Heart left ventricle (tissue), 16 donors: Measurements from ENCODE around the gene KXD1. TPM values are rescaled to one million over a fixed set of nuclear protein-coding genes. Genes with fewer than 3 reads are reported as not detected.
A peak's percentile ranks its signal among the peaks of the same experiment; 100 is the strongest.

ENCODE experiments used
- ATAC-seq, 4 donors: fragments of 200-7000 bp; cut with Tn5 transposase; one replicate each; pipeline ENCODE4 v1.9.1; 2020 to 2022; ENCODE audit warnings: moderate library complexity in 4 of 4, mild to moderate bottlenecking in 3 of 4, moderate number of reproducible peaks in 1 of 4
- DNase-seq, 5 donors: peaks; one replicate each; pipeline ENCODE4 v3.0.0-alpha.2; 2020
- H3K27ac ChIP-seq, 12 donors: fragments of 200-600 bp; sonication (generic) in 4 of 12; one replicate each; pipeline versions ENCODE4 v1.5.0 to v1.8.0; 2016 to 2022; ENCODE audit warnings: mild to moderate bottlenecking in 2 of 12
- H3K27me3 ChIP-seq, 9 donors: fragments of 200-600 bp; sonication (generic) in 2 of 9; one replicate each; pipeline versions ENCODE4 v1.5.1 to v1.8.0; 2016 to 2022; ENCODE audit warnings: mild to moderate bottlenecking in 3 of 9
- H3K36me3 ChIP-seq, 9 donors: fragments of 200-600 bp; sonication (generic) in 2 of 9; one replicate each; pipeline versions ENCODE4 v1.5.0 to v1.8.0; 2018 to 2022; ENCODE audit warnings: mild to moderate bottlenecking in 2 of 9
- H3K4me1 ChIP-seq, 12 donors: fragments of 200-600 bp; sonication (generic) in 4 of 12; one replicate each; pipeline versions ENCODE4 v1.5.0 to v1.8.0; 2016 to 2022; ENCODE audit warnings: mild to moderate bottlenecking in 3 of 12
- H3K4me3 ChIP-seq, 12 donors: fragments of 200-600 bp; sonication (generic) in 4 of 12; one replicate each; pipeline versions ENCODE4 v1.5.0 to v1.8.0; 2017 to 2022; ENCODE audit warnings: mild to moderate bottlenecking in 9 of 12, moderate library complexity in 4 of 12
- H3K9me3 ChIP-seq, 12 donors: fragments of 200-600 bp; sonication (generic) in 4 of 12; one replicate each; pipeline versions ENCODE4 v1.5.0 to v1.8.0; 2016 to 2022; ENCODE audit warnings: mild to moderate bottlenecking in 1 of 12
- POLR2A ChIP-seq, 2 donors: fragments of 450-650 bp; IDR thresholded peaks; one replicate each; pipeline ENCODE4 v1.6.1; 2017; ENCODE audit warnings: antibody characterized with exemption in 2 of 2, mild to moderate bottlenecking in 2 of 2, moderate library complexity in 2 of 2
- WGBS, 4 donors: extraction: QIAGEN DNeasy Blood & Tissue Kit in 2 of 4; methylation state at CpG; one replicate each; pipeline versions ENCODE4 v1.1.5 to v1.1.7; 2013 to 2018; 5-methylcytosine and 5-hydroxymethylcytosine counted together
- intact Hi-C, 10 donors: fragments of 100-400 bp; cut with DNase I; formaldehyde crosslinking; loops; one replicate each; pipeline versions ENCODE4 v1.11.1 to v1.14.2; 2022
- polyA plus RNA-seq, 2 donors: library from polyadenylated mRNA; stranded (reverse); fragments of 200-250 nt; gene quantifications; one replicate each; pipeline ENCODE4 v1.2.3, GENCODE V29; 2013
- total RNA-seq, 9 donors: library from RNA; depleted of rRNA in 2 of 9; stranded (reverse); fragments of >200 nt in 2 of 9; fragmentation: NEBNext Ultra II Directional in 3 of 9; extraction: Animal tissue kit (Norgen Biotek cat#: 25700) in 3 of 9; gene quantifications; one replicate each; pipeline versions ENCODE4 v1.1.0 to v1.2.4, GENCODE V29; 2016 to 2023
- TF ChIP-seq, protein P1 (sequence below), 12 donors: fragments of 200-600 bp; sonication (generic) in 4 of 12; IDR thresholded peaks; one replicate each; pipeline versions ENCODE4 v1.5.0 to v1.8.0; 2018 to 2022; ENCODE audit warnings: antibody characterized with exemption in 12 of 12, mild to moderate bottlenecking in 5 of 12
- donor health status: ischemic (EF 13 %, LVEDD 7.1; RV severe dilation, severe dysfunction).
- donor health status: healthy with polysubstance abuse.
- donor health status: DM: no; HTN: yes; CAD: no.
- donor health status: DM: no; HTN: no; CAD: no.
- donor health status: ischemic (EF 25% LVEDD 6.9; RV normal size, moderate dysfunction).
- donor health status: ischemic (EF 25% LVEDD 5.7; RV mildly dilated, moderate dysfunction).
- donor health status: healthy.
- donor health status: DM: yes; HTN: yes; CAD: no.
- donor health status: ischemic (EF 35%, LVEDD 5.7; RV mildly dilated, moderate dysfunction).
- donor health status: nonischemic (EF 11% LVEDD 7.7; RV severe dilation, severe dysfunction).
- donor health status: DM: yes; HTN: yes; CAD: no.
- donor health status: PGD.
- donor health status: ischemic (EF 29% LVEDD 5.4; RV normal size, mild dysfunction).
- donor health status: nonischemic (EF 23%, LVEDD 6.1; RV moderate dilation, normal function).

Gene KXD1
- total and polyA plus RNA-seq, 11 donors, result 36.1 to 116 (median 46.7) TPM

DNA sequence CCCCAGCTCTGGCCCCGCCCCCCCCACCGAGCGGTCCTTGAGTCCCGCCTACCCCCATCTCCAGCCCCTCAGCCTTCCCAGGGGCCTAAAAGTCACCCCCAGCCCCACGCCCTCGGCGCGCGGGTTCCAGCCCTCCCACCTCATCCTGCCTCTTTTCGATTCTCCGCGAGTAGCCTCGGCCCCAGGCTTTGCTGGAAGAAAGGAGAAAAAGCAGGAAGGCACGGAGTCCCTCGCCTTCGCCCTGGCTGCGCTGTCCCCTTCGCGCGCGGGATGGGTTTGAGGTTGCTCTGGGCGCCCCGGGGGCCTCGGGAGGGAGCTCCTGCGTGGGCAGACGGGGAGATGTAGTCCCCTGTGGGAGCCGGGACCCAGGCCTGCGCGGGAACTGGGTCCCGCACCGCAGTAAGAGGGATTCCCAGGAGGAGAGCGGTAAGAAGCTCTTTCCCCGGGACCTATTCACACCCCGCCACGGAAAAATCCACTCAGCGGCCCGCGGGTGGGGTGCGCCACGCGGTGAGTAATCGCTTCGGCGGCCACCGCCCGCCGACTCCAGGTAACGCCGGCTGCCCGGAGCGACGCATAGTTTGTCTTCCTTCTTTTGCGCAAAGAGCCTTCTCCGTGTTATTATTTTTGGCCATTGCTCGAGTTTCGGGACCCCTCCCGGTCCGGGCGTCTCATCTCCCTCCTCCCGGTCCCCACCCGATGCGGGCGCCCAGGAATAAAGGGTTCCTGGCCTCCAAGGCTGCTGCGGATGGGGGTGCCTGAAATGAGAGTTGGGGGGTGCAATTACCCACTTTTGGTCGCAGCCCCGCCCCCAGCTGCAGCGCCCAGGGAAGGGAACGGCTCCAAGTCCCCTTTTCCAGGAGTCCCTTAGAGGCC is 49.8 kb downstream of the KXD1 start:
- 1 to 2% (median 2%) methylated on average over 53 to 68 of the region's 68 CpGs for WGBS, 4 donors
- no peak for DNase-seq
- H3K9me3 ChIP-seq, result no peaks in the 10 kb centered on the region
- no peaks in the 10 kb centered on the region for H3K36me3 ChIP-seq
- TF ChIP-seq POLR2A (IDR thresholded peaks at IDR 0.05), result no peak
- TF ChIP-seq, protein P1, sequence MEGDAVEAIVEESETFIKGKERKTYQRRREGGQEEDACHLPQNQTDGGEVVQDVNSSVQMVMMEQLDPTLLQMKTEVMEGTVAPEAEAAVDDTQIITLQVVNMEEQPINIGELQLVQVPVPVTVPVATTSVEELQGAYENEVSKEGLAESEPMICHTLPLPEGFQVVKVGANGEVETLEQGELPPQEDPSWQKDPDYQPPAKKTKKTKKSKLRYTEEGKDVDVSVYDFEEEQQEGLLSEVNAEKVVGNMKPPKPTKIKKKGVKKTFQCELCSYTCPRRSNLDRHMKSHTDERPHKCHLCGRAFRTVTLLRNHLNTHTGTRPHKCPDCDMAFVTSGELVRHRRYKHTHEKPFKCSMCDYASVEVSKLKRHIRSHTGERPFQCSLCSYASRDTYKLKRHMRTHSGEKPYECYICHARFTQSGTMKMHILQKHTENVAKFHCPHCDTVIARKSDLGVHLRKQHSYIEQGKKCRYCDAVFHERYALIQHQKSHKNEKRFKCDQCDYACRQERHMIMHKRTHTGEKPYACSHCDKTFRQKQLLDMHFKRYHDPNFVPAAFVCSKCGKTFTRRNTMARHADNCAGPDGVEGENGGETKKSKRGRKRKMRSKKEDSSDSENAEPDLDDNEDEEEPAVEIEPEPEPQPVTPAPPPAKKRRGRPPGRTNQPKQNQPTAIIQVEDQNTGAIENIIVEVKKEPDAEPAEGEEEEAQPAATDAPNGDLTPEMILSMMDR (IDR thresholded peaks at IDR 0.05), result no peak
- peak in 2 of 4 donors; percentile 7 to 35 for ATAC-seq
- peak overlapping the region in 8 of 12 donors; percentile 15 to 51 (median 36) for H3K4me3 ChIP-seq
- H3K27me3 ChIP-seq, result peaks cover 50 to 95% (median 90%) of the 10 kb centered on the region in 9 donors
- H3K27ac ChIP-seq, result no peak overlapping the region
- intact Hi-C loops, result no loop called here
- H3K4me1 ChIP-seq, result peaks cover 0 to 65% (median 33%) of the 10 kb centered on the region in 12 donors

- DNase-seq (no peak), ATAC-seq (no peak)
- H3K9me3 ChIP-seq, result no peaks in the 10 kb centered on the region
- TF ChIP-seq POLR2A (IDR thresholded peaks at IDR 0.05), result no peak
- TF ChIP-seq, protein P1 (IDR thresholded peaks at IDR 0.05), result no peak
- peak overlapping the region in 1 of 12 donors; percentile 35 for H3K4me3 ChIP-seq
- peaks cover 55 to 95% (median 91%) of the 10 kb centered on the region in 9 donors for H3K27me3 ChIP-seq
- peaks cover 0 to 72% (median 36%) of the 10 kb centered on the region in 12 donors for H3K4me1 ChIP-seq
- WGBS, 4 donors, result 23 to 24% (median 23%) methylated on average over 5 of the region's 5 CpGs
- H3K27ac ChIP-seq, result no peak overlapping the region
- intact Hi-C loops, result no loop called here
- H3K36me3 ChIP-seq, result no peaks in the 10 kb centered on the region
Observed at GRCh38 chr19:18608102-18608804, 50.6 kb downstream of the KXD1 start.

- ATAC-seq, result no peak
- Histone ChIP-seq H3K4me1 (peaks cover 0 to 68% (median 34%) of the 10 kb centered on the region in 12 donors), H3K4me3 (no peak overlapping the region), H3K27ac (no peak overlapping the region), H3K9me3 (no peaks in the 10 kb centered on the region), H3K36me3 (no peaks in the 10 kb centered on the region), H3K27me3 (peaks cover 63 to 95% (median 89%) of the 10 kb centered on the region in 9 donors)
- DNase-seq, result no peak
- intact Hi-C loops, result no loop called here
- TF ChIP-seq, protein P1 (IDR thresholded peaks at IDR 0.05), result no peak
- no peak for TF ChIP-seq POLR2A (IDR thresholded peaks at IDR 0.05)
- WGBS, 4 donors, result 42 to 56% (median 51%) methylated on average over 9 of the region's 9 CpGs
Observed at GRCh38 chr19:18608805-18609716, 51.4 kb downstream of the KXD1 start.
